ENCODE data around the gene KIRREL1.

KIRREL1 gene

DNA sequence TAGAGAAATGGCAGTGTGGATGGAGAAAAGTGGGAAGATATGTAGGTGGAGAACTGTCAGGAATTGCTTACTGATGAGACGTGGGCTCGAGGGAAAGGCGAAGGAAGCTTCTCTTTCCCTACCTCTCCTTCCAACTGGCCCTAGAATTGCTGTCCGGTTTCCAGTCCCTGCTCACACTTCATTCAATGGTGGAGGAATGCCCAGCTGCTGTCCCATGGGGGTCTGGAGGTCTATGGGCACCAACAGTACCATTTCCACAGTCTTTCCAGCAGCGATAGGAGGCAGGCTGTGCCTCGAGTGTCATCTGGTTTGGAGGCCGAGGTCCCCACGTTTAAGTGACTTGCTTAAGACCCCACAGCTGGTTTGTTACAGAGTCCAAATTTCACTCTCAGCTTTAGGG is 155.7 kb downstream of the KIRREL1 start:
- DNase-seq, result no peak

Measured in GDM1 (cell line).